K562 (cell line): ENCODE results near the gene PAFAH1B2. TPM values are rescaled to one million over a fixed set of nuclear protein-coding genes. Genes with fewer than 3 reads are reported as not detected.

ENCODE experiments used
- CREM ChIP-seq: IDR thresholded peaks from 2 replicates; pipeline ENCODE4 v1.6.1; 2014; ENCODE audit warnings: antibody characterized with exemption, low read depth
- FOXP1 ChIP-seq: sonication (generic); formaldehyde crosslinking; IDR thresholded peaks from 2 replicates; pipeline ENCODE4 v1.8.0; 2022; ENCODE audit warnings: mild to moderate bottlenecking, missing genetic modification reagents
- HDAC8 ChIP-seq: fragments of 450-650 bp; IDR thresholded peaks from 2 replicates; pipeline ENCODE4 v1.6.1; 2016; ENCODE audit warnings: mild to moderate bottlenecking, missing genetic modification characterization, moderate library complexity, missing compliant biosample characterization
- HES1 ChIP-seq: fragments of 450-650 bp; IDR thresholded peaks from 2 replicates; pipeline ENCODE4 v1.6.1; 2016; ENCODE audit warnings: low read depth, mild to moderate bottlenecking, moderate library complexity
- HMGN3 ChIP-seq: IDR thresholded peaks from 2 replicates; pipeline ENCODE4 v1.6.1; 2011; ENCODE audit warnings: borderline replicate concordance, low read depth, mild to moderate bottlenecking, mixed read lengths, low read length; ENCODE audit not compliant: insufficient read length; ENCODE audit errors: extremely low read depth
- HNRNPL ChIP-seq: fragments of 200-400 bp; formaldehyde crosslinking; IDR thresholded peaks from 2 replicates; pipeline ENCODE4 v1.6.1; 2017; ENCODE audit warnings: low read depth, mild to moderate bottlenecking, low read length
- MAZ ChIP-seq, 2 experiments: fragments of 450-650 bp in 1 of 2; sonication (generic) in 1 of 2; formaldehyde crosslinking; IDR thresholded peaks in 1 of 2; conservative IDR thresholded peaks in 1 of 2; 2 replicates each; pipeline versions ENCODE4 v1.4.0 to v1.5.0; 2020; ENCODE audit warnings: mild to moderate bottlenecking in 1 of 2, missing genetic modification reagents in 1 of 2
- PATZ1 ChIP-seq: fragments of 250-450 bp; sonication (Bioruptor Pico); IDR thresholded peaks from 2 replicates; pipeline ENCODE4 v1.5.0; 2020; ENCODE audit warnings: mild to moderate bottlenecking, borderline replicate concordance
- RB1 ChIP-seq: fragments of 450-650 bp; IDR thresholded peaks from 2 replicates; pipeline ENCODE4 v1.6.1; 2017; ENCODE audit warnings: low read depth, mild to moderate bottlenecking
- SIN3A ChIP-seq, 2 experiments: fragments of 150-350 bp in 1 of 2; IDR thresholded peaks; 2 replicates each; pipeline ENCODE4 v1.6.1; 2011 to 2016; ENCODE audit warnings: borderline replicate concordance in 2 of 2, low read depth in 2 of 2, low read length in 2 of 2, mild to moderate bottlenecking in 2 of 2, moderate library complexity in 2 of 2; ENCODE audit not compliant: control insufficient read depth in 1 of 2
- TEAD1 ChIP-seq, 2 experiments: fragments of 450-650 bp in 1 of 2; sonication (generic) in 1 of 2; formaldehyde crosslinking; IDR thresholded peaks; 2 replicates each; pipeline versions ENCODE4 v1.4.0 to v1.8.0; 2020 to 2022; ENCODE audit warnings: mild to moderate bottlenecking in 2 of 2, missing genetic modification reagents in 1 of 2
- ZNF57 ChIP-seq: fragments of 450-650 bp; formaldehyde crosslinking; IDR thresholded peaks from 2 replicates; pipeline ENCODE4 v1.4.0; 2020; ENCODE audit warnings: mild to moderate bottlenecking, moderate library complexity
- ZNF766 ChIP-seq: fragments of 200-800 bp; sonication (Bioruptor generic); conservative IDR thresholded peaks from 2 replicates; pipeline ENCODE4 v1.6.1; 2016; ENCODE audit warnings: missing genetic modification characterization, missing compliant biosample characterization
- ZNF77 ChIP-seq: fragments of 250-450 bp; sonication (Bioruptor Pico); IDR thresholded peaks from 2 replicates; pipeline ENCODE4 v1.5.0; 2020
- polyA plus RNA-seq, 8 experiments: library from polyadenylated mRNA; depleted of rRNA in 4 of 8; stranded (reverse) in 5 of 8; unstranded in 3 of 8; fragments of >200 nt; fragmentation: Nextera tagmentation in 2 of 8; fragmentation: Illumina TruSeq in 1 of 8; extraction: Ambion mirVana in 2 of 8; extraction: Trizol in 1 of 8; gene quantifications; 2 replicates each; pipeline versions ENCODE4 v1.2.1 to v1.2.3, GENCODE V29; 2011 to 2014; ENCODE audit warnings: inconsistent platforms in 1 of 8, missing spikeins in 1 of 8
- total RNA-seq, 7 experiments: library from RNA; depleted of rRNA in 6 of 7; stranded (reverse); fragments of >200 nt in 6 of 7; fragmentation: Illumina TruSeq in 2 of 7; extraction: Trizol in 2 of 7; gene quantifications; 2 replicates each; pipeline versions ENCODE4 v1.2.1 to v1.2.3, GENCODE V29; 2011 to 2021; ENCODE audit warnings: low replicate concordance in 1 of 7

PAFAH1B2 gene
- total and polyA plus RNA-seq, 9 of the 15 experiments (the other 6 are each of a cell fraction or from before 2014, with no cell fraction given), result 27.8 to 94.7 (median 64.9) TPM

GRCh38 chr11:117144477-117145392 is 648 bp downstream of the PAFAH1B2 start (continued):
- no peak for TF ChIP-seq PATZ1 (CRISPR knock-in tag)
- no peak for TF ChIP-seq ZNF77 (CRISPR knock-in tag)
- peak; percentile 30; the same call in 1 of the 2 replicates for TF ChIP-seq ZNF766 (CRISPR knock-in tag)
- peak; percentile 55; the same call in 1 of the 2 replicates for TF ChIP-seq RB1
- 0 out of 4 replicates have a peak, but pooled peaks of 1 of the 2 experiments have one; percentile 71 for TF ChIP-seq TEAD1 (CRISPR knock-in tag; IDR thresholded peaks at IDR 0.05)
- TF ChIP-seq HES1, result no peak
- TF ChIP-seq HDAC8 (tag), result no peak
- no peak for TF ChIP-seq ZNF57
- TF ChIP-seq FOXP1 (CRISPR knock-in tag), result 0 out of 2 replicates have a peak, but pooled peaks have one; percentile 67
- TF ChIP-seq CREM, result peak; percentile 5; the same call in 1 of the 2 replicates
- TF ChIP-seq HMGN3, result peak; percentile 54
- peak; percentile 34; a peak in 2 of 4 replicates for TF ChIP-seq SIN3A (IDR thresholded peaks at IDR 0.05; ENCODE audit: borderline replicate concordance in 2 of 2, control insufficient read depth in 1 of 2, low read depth in 2 of 2, low read length in 2 of 2)
- 0 out of 4 replicates have a peak, but pooled peaks have one; percentile 21 to 53 for TF ChIP-seq MAZ (CRISPR knock-in tag; conservative IDR thresholded peaks at IDR 0.05 in 1 of 2, IDR thresholded peaks at IDR 0.05 in 1 of 2)
- 0 out of 2 replicates have a peak, but pooled peaks have one; percentile 23 for TF ChIP-seq HNRNPL
- TF ChIP-seq, all 486 proteins: peak for 61
